ENCODE data around the gene TXNDC9.
"Not testable (repeated sequence)": the region's sequence is repeated elsewhere in the genome, so short reads cannot be mapped to it uniquely, and the experiment has no call there.

GRCh38 chr2:99301097-99301496, 35.0 kb downstream of the TXNDC9 start, which contains the start of gene LYG1:
- TF ChIP-seq CTCF, POLR2A (IDR thresholded peaks at IDR 0.05): not testable (repeated sequence)
